ENCODE results near the gene LSM11.

Gene LSM11

GRCh38 chr5:157747766-157748700 is 4.5 kb downstream of the LSM11 start:
- DNase-seq, result no peak
- Mint-ChIP-seq H3K9me3 (no peaks in the 10 kb centered on the region), H3K36me3 (ENCODE audit: low read depth) (peaks cover 17% of the 10 kb centered on the region), H3K27ac (no peak overlapping the region), H3K4me1 (peaks cover 33% of the 10 kb centered on the region), H3K27me3 (ENCODE audit: low read depth, poor library complexity) (peaks cover 4% of the 10 kb centered on the region), H3K4me3 (no peak overlapping the region)
- no peak for TF ChIP-seq CTCF (IDR thresholded peaks at IDR 0.05)

DNA sequence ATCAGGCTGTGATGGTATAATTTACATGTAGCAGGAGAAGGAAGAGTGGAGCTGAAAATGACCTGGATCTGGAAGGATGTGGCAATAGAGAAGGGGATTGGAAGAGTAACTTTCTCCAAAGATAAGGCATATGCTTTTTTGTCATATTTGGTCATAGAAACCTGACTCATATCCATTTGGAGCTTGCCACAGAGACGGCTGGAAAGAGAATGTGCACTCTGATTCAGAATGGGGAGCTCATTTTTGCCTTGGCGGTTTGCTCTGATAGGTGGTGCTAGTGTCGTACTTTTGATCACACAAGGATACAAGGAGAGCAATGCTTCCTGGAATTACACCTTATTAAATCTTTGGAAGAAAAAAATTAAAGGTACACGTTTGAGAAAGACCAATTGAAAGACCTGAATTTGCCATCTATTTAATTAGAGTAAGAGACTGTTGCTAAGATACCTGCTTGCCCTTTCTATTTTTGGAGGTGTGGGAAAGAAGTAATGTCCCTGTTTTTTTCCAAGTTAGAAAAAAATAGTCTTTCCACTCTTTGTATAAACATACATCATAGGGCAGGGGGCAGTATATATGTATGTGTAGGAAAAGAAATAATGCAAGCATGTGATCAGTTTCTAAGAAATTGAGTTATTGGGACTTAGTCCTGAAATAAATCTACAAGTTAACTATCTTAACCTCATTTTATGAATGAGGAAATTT is 5.4 kb downstream of the LSM11 start:
- TF ChIP-seq CTCF (IDR thresholded peaks at IDR 0.05), result no peak
- Mint-ChIP-seq H3K27me3 (ENCODE audit: low read depth, poor library complexity) (peaks cover 4% of the 10 kb centered on the region), H3K27ac (no peak overlapping the region), H3K36me3 (ENCODE audit: low read depth) (peaks cover 17% of the 10 kb centered on the region), H3K4me1 (peaks cover 33% of the 10 kb centered on the region), H3K4me3 (no peak overlapping the region), H3K9me3 (no peaks in the 10 kb centered on the region)
- DNase-seq, result no peak

DNA sequence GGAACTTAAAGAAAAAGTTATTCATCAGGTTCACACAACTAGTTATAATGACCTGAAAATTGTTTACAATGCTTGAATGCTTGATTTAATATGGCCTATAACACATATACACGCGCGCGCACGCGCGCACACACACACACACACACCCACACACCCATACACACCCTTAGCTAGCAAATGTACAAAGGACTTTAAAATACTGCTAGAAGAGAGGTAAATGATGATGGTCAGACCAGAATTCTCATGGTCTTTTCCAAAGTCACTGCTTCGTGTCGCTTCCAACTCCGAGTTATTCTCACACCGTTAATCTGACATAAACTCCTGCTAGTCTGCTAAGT is 5.9 kb downstream of the LSM11 start:
- no peak overlapping the region for H3K4me3 Mint-ChIP-seq
- H3K27ac Mint-ChIP-seq, result no peak overlapping the region
- H3K36me3 Mint-ChIP-seq (ENCODE audit: low read depth), result peaks cover 17% of the 10 kb centered on the region

GRCh38 chr5:157750320-157750719 is 6.8 kb downstream of the LSM11 start:
- peaks cover 21% of the 10 kb centered on the region for H3K4me1 Mint-ChIP-seq
- no peaks in the 10 kb centered on the region for H3K27me3 Mint-ChIP-seq (ENCODE audit: low read depth, poor library complexity)
- peaks cover 24% of the 10 kb centered on the region for H3K36me3 Mint-ChIP-seq (ENCODE audit: low read depth)
- H3K9me3 Mint-ChIP-seq, result no peaks in the 10 kb centered on the region
- no peak for DNase-seq
- H3K4me3 Mint-ChIP-seq, result no peak overlapping the region
- no peak for TF ChIP-seq CTCF (IDR thresholded peaks at IDR 0.05)
- H3K27ac Mint-ChIP-seq, result no peak overlapping the region

More for the DNA sequence above, 5.9 kb downstream of the LSM11 start:
- no peaks in the 10 kb centered on the region for H3K9me3 Mint-ChIP-seq
- TF ChIP-seq CTCF (IDR thresholded peaks at IDR 0.05), result no peak
- H3K4me1 Mint-ChIP-seq, result peaks cover 30% of the 10 kb centered on the region
- peaks cover 2% of the 10 kb centered on the region for H3K27me3 Mint-ChIP-seq (ENCODE audit: low read depth, poor library complexity)
- DNase-seq, result no peak

DNA sequence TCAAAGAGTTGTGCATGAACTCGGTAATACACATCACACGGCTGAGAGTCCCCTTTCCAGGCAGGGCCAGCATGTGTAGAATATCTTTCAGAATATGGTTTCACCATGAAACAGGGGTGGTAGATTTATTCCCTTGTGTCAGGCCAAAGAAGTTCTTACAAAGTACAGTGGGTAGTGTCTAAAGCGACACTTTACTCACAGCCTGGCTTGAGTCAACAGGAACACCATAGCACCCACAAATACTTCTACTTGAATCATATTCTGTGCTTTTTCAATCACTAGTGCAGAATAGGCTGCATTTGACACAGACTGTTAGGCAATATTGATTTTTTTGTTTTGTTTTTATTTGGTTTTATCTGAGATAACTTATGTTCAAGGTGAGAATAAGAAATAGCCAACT is 12.6 kb downstream of the LSM11 start:
- no peak for TF ChIP-seq CTCF (IDR thresholded peaks at IDR 0.05)
- no peak for DNase-seq
- Mint-ChIP-seq H3K4me1 (peaks cover 7% of the 10 kb centered on the region), H3K9me3 (no peaks in the 10 kb centered on the region), H3K4me3 (no peak overlapping the region), H3K36me3 (ENCODE audit: low read depth) (peaks cover 42% of the 10 kb centered on the region), H3K27me3 (ENCODE audit: low read depth, poor library complexity) (no peaks in the 10 kb centered on the region), H3K27ac (no peak overlapping the region)
